Activated effector memory CD4-positive, alpha-beta T cell treated with anti-CD3 and anti-CD28 coated beads, Interleukin-2, amount 50 U/mL, for 16 hours (primary cell): Measurements from ENCODE around the gene PROK2.

ENCODE experiments used
- DNase-seq: peaks from one replicate; pipeline ENCODE4 v3.0.0-alpha.2; 2020

The PROK2 gene

GRCh38 chr3:71786217-71786549 is 1.2 kb upstream of the PROK2 start:
- no peak for DNase-seq

- no peak for DNase-seq
Observed at GRCh38 chr3:71785532-71786216, 726 bp upstream of the PROK2 start.

- DNase-seq: peak; percentile 66
Observed at GRCh38 chr3:71784201-71784913, 591 bp downstream of the PROK2 start.

- no peak for DNase-seq
Observed at GRCh38 chr3:71783152-71783551, 1.8 kb downstream of the PROK2 start.

- DNase-seq: no peak
Observed at GRCh38 chr3:71780430-71780829, 4.5 kb downstream of the PROK2 start.

GRCh38 chr3:71779674-71780377 is 5.1 kb downstream of the PROK2 start:
- DNase-seq: no peak

GRCh38 chr3:71778353-71778752 is 6.6 kb downstream of the PROK2 start:
- DNase-seq: no peak

GRCh38 chr3:71776538-71776937 is 8.4 kb downstream of the PROK2 start:
- DNase-seq: no peak

- no peak for DNase-seq
Observed at GRCh38 chr3:71771884-71772283, 13.1 kb downstream of the PROK2 start.

GRCh38 chr3:71771126-71771525 is 13.8 kb downstream of the PROK2 start:
- DNase-seq: no peak

GRCh38 chr3:71763426-71763825 is 21.5 kb downstream of the PROK2 start:
- DNase-seq: no peak

GRCh38 chr3:71760140-71760539 is 24.8 kb downstream of the PROK2 start:
- DNase-seq: no peak

- no peak for DNase-seq
Observed at GRCh38 chr3:71759401-71759800, 25.5 kb downstream of the PROK2 start.

- no peak for DNase-seq
Observed at GRCh38 chr3:71758091-71758490, 26.9 kb downstream of the PROK2 start.

GRCh38 chr3:71754610-71755253 is 30.2 kb downstream of the PROK2 start:
- DNase-seq: no peak

GRCh38 chr3:71753701-71754609 is 31.0 kb downstream of the PROK2 start, which contains the start of gene GPR27:
Gene GPR27, plus strand, starts transcription at chr3:71753855. Its CDS starts 195 bp downstream, at chr3:71754050.
- peak; percentile 68 for DNase-seq

- DNase-seq: no peak
Observed at GRCh38 chr3:71752831-71753700, 31.9 kb downstream of the PROK2 start.

GRCh38 chr3:71751602-71752001 is 33.3 kb downstream of the PROK2 start:
- DNase-seq: no peak

- no peak for DNase-seq
Observed at GRCh38 chr3:71744738-71745137, 40.2 kb downstream of the PROK2 start.

GRCh38 chr3:71742621-71743020 is 42.3 kb downstream of the PROK2 start:
- DNase-seq: no peak

- DNase-seq: no peak
Observed at GRCh38 chr3:71734881-71735280, 50.1 kb downstream of the PROK2 start.
